MCF 10A (cell line): ENCODE measurements around the gene PPAN. TPM values are rescaled to one million over a fixed set of nuclear protein-coding genes. Genes with fewer than 3 reads are reported as not detected.

Source experiments
- BruUV-seq: library from RNA; stranded (reverse); fragments of 400-500 nt; replicated peaks from 2 replicates; lab custom pipeline; 2021; lab: Mats Ljungman, UMichigan
- CTCF ChIA-PET: fragments of 300-600 bp; sonication (Branson Sonifier 250); formaldehyde crosslinking; extraction: SDS; loops from one replicate; lab custom pipeline; 2021; ENCODE audit warnings: antibody characterized with exemption, inconsistent platforms; lab: Yijun Ruan, JAX
- POLR2A ChIA-PET: fragments of 300-600, 350-650 bp; sonication (Branson Sonifier 250); formaldehyde crosslinking; extraction: SDS; loops from one replicate; lab custom pipeline; 2020; ENCODE audit warnings: antibody characterized with exemption, inconsistent platforms; lab: Yijun Ruan, JAX
- DNase-seq: peaks from one replicate; pipeline ENCODE4 v3.0.0-alpha.2; 2018; ENCODE audit not compliant: unreplicated experiment
- H3K27ac Mint-ChIP-seq: one replicate; pipeline ENCODE4 v1.8.0; 2022; ENCODE audit warnings: mild to moderate bottlenecking, low read depth, mixed read lengths; ENCODE audit not compliant: unreplicated experiment
- H3K27me3 Mint-ChIP-seq: one replicate; pipeline ENCODE4 v1.8.0; 2022; ENCODE audit warnings: mixed read lengths; ENCODE audit not compliant: insufficient read depth, unreplicated experiment
- H3K36me3 Mint-ChIP-seq: one replicate; pipeline ENCODE4 v1.8.0; 2022; ENCODE audit warnings: mild to moderate bottlenecking, moderate library complexity, mixed read lengths; ENCODE audit not compliant: insufficient read depth, unreplicated experiment
- H3K4me1 Mint-ChIP-seq: one replicate; pipeline ENCODE4 v1.8.0; 2022; ENCODE audit warnings: mixed read lengths; ENCODE audit not compliant: insufficient read depth, unreplicated experiment
- H3K4me3 Mint-ChIP-seq: one replicate; pipeline ENCODE4 v1.8.0; 2022; ENCODE audit warnings: mild to moderate bottlenecking, moderate library complexity, mixed read lengths; ENCODE audit not compliant: unreplicated experiment
- H3K9me3 Mint-ChIP-seq: one replicate; pipeline ENCODE4 v1.8.0; 2022; ENCODE audit warnings: mixed read lengths; ENCODE audit not compliant: unreplicated experiment
- intact Hi-C: fragments of 100-400 bp; cut with micrococcal nuclease; formaldehyde crosslinking; loops from 2 replicates; pipeline ENCODE4 v1.14.1; 2022
- total RNA-seq: library from RNA; stranded (reverse); gene quantifications from 2 replicates; pipeline ENCODE4 v1.2.3, GENCODE V29; 2022
- TF ChIP-seq, protein P1 (sequence below): fragments of 200-600 bp; IDR thresholded peaks from one replicate; pipeline ENCODE4 v1.8.0; 2022; ENCODE audit warnings: antibody characterized with exemption, mild to moderate bottlenecking; ENCODE audit not compliant: unreplicated experiment

PPAN gene
- total RNA-seq, 1 experiment from 2014 or later = 123 TPM

- no TSS peak for BruUV-seq
- no peak overlapping the region for H3K4me3 Mint-ChIP-seq
- H3K27me3 Mint-ChIP-seq = no peaks in the 10 kb centered on the region
- H3K36me3 Mint-ChIP-seq = peaks cover 9% of the 10 kb centered on the region
- no peaks in the 10 kb centered on the region for H3K4me1 Mint-ChIP-seq
- intact Hi-C loops = no loop called here
- H3K9me3 Mint-ChIP-seq = no peaks in the 10 kb centered on the region
- no peak for DNase-seq
- ChIA-PET CTCF (interaction anchor here (0.9 kb wide), 1 partner anchor 124 kb away, joined by 3 read pairs; no protein-coding TSS in a partner anchor), POLR2A (no interaction called here)
- no peak overlapping the region for H3K27ac Mint-ChIP-seq
- TF ChIP-seq, protein P1, sequence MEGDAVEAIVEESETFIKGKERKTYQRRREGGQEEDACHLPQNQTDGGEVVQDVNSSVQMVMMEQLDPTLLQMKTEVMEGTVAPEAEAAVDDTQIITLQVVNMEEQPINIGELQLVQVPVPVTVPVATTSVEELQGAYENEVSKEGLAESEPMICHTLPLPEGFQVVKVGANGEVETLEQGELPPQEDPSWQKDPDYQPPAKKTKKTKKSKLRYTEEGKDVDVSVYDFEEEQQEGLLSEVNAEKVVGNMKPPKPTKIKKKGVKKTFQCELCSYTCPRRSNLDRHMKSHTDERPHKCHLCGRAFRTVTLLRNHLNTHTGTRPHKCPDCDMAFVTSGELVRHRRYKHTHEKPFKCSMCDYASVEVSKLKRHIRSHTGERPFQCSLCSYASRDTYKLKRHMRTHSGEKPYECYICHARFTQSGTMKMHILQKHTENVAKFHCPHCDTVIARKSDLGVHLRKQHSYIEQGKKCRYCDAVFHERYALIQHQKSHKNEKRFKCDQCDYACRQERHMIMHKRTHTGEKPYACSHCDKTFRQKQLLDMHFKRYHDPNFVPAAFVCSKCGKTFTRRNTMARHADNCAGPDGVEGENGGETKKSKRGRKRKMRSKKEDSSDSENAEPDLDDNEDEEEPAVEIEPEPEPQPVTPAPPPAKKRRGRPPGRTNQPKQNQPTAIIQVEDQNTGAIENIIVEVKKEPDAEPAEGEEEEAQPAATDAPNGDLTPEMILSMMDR = no peak
These were observed 20.1 kb downstream of the PPAN start for GRCh38 chr19:10126213-10126639.

GRCh38 chr19:10132905-10133304 is 26.7 kb downstream of the PPAN start:
- Mint-ChIP-seq H3K4me1 (no peaks in the 10 kb centered on the region), H3K4me3 (no peak overlapping the region), H3K27me3 (no peaks in the 10 kb centered on the region), H3K36me3 (peaks cover 43% of the 10 kb centered on the region), H3K9me3 (no peaks in the 10 kb centered on the region), H3K27ac (no peak overlapping the region)
- TF ChIP-seq, protein P1 = no peak
- DNase-seq = no peak
- no TSS peak for BruUV-seq
- intact Hi-C loops = no loop called here
- POLR2A ChIA-PET = interaction anchor here (0.6 to 1.1 kb wide), 2 partner anchors 11 to 17 kb away, joined by 3 to 4 read pairs; no protein-coding TSS in a partner anchor
- CTCF ChIA-PET = interaction anchor here (0.6 to 0.7 kb wide), 2 partner anchors 137 to 567 kb away, joined by 3 read pairs; no protein-coding TSS in a partner anchor

DNA sequence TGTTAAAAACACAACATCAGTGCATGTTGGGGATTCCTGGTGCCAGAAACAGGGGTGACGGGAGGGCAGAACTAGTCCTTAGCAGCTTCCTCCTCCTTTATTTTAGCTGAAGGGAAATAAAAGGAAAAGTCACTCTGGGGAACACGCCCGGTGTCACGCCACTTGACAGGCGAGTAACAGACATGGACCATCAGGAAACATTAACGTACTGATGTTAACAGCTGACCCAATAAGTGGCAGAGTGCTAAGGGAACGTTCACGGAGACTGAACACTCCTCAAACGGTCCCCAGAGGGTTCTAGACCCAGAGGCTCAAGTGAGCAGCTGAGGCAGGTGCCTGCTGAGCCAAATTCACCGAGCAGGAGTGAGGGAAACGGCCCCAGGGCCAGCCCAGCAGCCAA is 27.4 kb downstream of the PPAN start:
- H3K36me3 Mint-ChIP-seq = peaks cover 43% of the 10 kb centered on the region
- DNase-seq = no peak
- H3K9me3 Mint-ChIP-seq = no peaks in the 10 kb centered on the region
- TF ChIP-seq, protein P1 = no peak
- POLR2A ChIA-PET = no interaction called here
- BruUV-seq = no TSS peak
- H3K27ac Mint-ChIP-seq = no peak overlapping the region
- intact Hi-C loops = no loop called here
- CTCF ChIA-PET = no interaction called here
- H3K4me1 Mint-ChIP-seq = no peaks in the 10 kb centered on the region
- no peak overlapping the region for H3K4me3 Mint-ChIP-seq
- no peaks in the 10 kb centered on the region for H3K27me3 Mint-ChIP-seq

DNA sequence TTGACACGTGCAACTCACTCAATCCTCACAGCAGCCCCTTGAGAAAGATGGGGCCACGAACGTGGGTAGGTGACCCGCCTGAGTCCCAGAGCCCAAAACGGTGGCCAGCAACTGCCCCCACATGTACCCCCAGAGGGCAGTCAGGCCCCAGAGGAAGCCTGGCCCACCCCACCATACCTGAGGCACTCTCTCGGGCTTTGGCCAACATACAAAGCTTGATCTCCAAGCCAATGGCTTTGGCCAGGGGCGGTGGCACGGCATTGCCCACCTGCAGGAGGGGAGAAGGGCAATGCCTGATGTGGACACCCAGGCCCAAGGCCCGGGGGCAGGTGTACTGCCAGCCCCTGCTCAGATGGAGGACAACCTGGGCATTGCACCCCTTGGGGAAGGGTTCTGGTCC is 27.9 kb downstream of the PPAN start:
- TF ChIP-seq, protein P1 = no peak
- Mint-ChIP-seq H3K36me3 (peaks cover 43% of the 10 kb centered on the region), H3K27ac (no peak overlapping the region), H3K4me1 (no peaks in the 10 kb centered on the region), H3K4me3 (no peak overlapping the region), H3K27me3 (no peaks in the 10 kb centered on the region), H3K9me3 (no peaks in the 10 kb centered on the region)
- intact Hi-C loops = no loop called here
- no TSS peak for BruUV-seq
- ChIA-PET POLR2A (no interaction called here), CTCF (no interaction called here)
- no peak for DNase-seq
